Smooth muscle cell (in vitro differentiated cells): Measurements from ENCODE around the gene ARHGAP8. TPM values are rescaled to one million over a fixed set of nuclear protein-coding genes. Genes with fewer than 3 reads are reported as not detected.
"Not testable (repeated sequence)": the region's sequence is repeated elsewhere in the genome, so short reads cannot be mapped to it uniquely, and the experiment has no call there.

Experiments used
- DNase-seq: peaks from one replicate; lab custom pipeline; 2025; ENCODE audit not compliant: unreplicated experiment; lab: John Stamatoyannopoulos, UW
- H2AFZ ChIP-seq: fragments of 200-600 bp; sonication (generic); 2 replicates; pipeline ENCODE4 v1.6.0; 2016; ENCODE audit warnings: antibody characterized with exemption, low read depth, mild to moderate bottlenecking
- H3F3A ChIP-seq: fragments of 200-600 bp; sonication (generic); 2 replicates; pipeline ENCODE4 v1.6.0; 2017; ENCODE audit warnings: antibody characterized with exemption, low read depth
- H3K27ac ChIP-seq: fragments of 200-600 bp; sonication (generic); 2 replicates; pipeline ENCODE4 v1.5.1; 2016; ENCODE audit warnings: low read depth, mild to moderate bottlenecking
- H3K27me3 ChIP-seq: fragments of 200-600 bp; sonication (generic); 2 replicates; pipeline ENCODE4 v1.6.1; 2016; ENCODE audit warnings: low read depth, mild to moderate bottlenecking
- H3K36me3 ChIP-seq: fragments of 200-600 bp; sonication (generic); 2 replicates; pipeline ENCODE4 v1.5.1; 2016; ENCODE audit warnings: low read depth
- H3K4me1 ChIP-seq: fragments of 200-600 bp; sonication (generic); 2 replicates; pipeline ENCODE4 v1.5.1; 2016; ENCODE audit warnings: low read depth
- H3K4me2 ChIP-seq: fragments of 200-600 bp; sonication (generic); 2 replicates; pipeline ENCODE4 v1.6.0; 2016; ENCODE audit warnings: mild to moderate bottlenecking
- H3K4me3 ChIP-seq: fragments of 200-600 bp; sonication (generic); 2 replicates; pipeline ENCODE4 v1.5.1; 2016; ENCODE audit warnings: mild to moderate bottlenecking
- H3K79me2 ChIP-seq: fragments of 200-600 bp; sonication (generic); 2 replicates; pipeline ENCODE4 v1.6.0; 2016; ENCODE audit warnings: low read depth, mild to moderate bottlenecking
- H3K9ac ChIP-seq: fragments of 200-600 bp; sonication (generic); 2 replicates; pipeline ENCODE4 v1.6.0; 2016; ENCODE audit warnings: low read depth
- H3K9me3 ChIP-seq: fragments of 200-600 bp; sonication (generic); replicated peaks from 2 replicates; pipeline ENCODE4 v1.5.1; 2016; ENCODE audit warnings: low read depth
- H4K20me1 ChIP-seq: fragments of 200-600 bp; sonication (generic); 2 replicates; pipeline ENCODE4 v1.6.0; 2016; ENCODE audit warnings: low read depth
- CTCF ChIP-seq: fragments of 200-600 bp; sonication (generic); IDR thresholded peaks from 2 replicates; pipeline ENCODE4 v1.5.1; 2017; ENCODE audit warnings: borderline replicate concordance, mild to moderate bottlenecking, antibody characterized with exemption; ENCODE audit not compliant: insufficient read depth, poor library complexity, severe bottlenecking
- WGBS: methylation state at CpG from one replicate; pipeline ENCODE4 v1.1.7; 2016; ENCODE audit warnings: low lambda C conversion rate; 5-methylcytosine and 5-hydroxymethylcytosine counted together
- polyA plus RNA-seq: library from polyadenylated mRNA; unstranded; fragments of >200 nt; fragmentation: Nextera tagmentation; extraction: Ambion mirVana; gene quantifications from 2 replicates; pipeline ENCODE4 v1.2.1, GENCODE V29; 2016
- total RNA-seq: library from RNA; depleted of rRNA; stranded (reverse); fragments of >200 nt; gene quantifications from 2 replicates; pipeline ENCODE4 v1.2.3, GENCODE V29; 2014

The ARHGAP8 gene
- total and polyA plus RNA-seq, 2 experiments from 2014 or later = 5.8 to 11.4 TPM

- H4K20me1 ChIP-seq = no peaks in the 10 kb centered on the region
- H3K36me3 ChIP-seq = no peaks in the 10 kb centered on the region
- no peaks in the 10 kb centered on the region for H3K27me3 ChIP-seq
- DNase-seq = no peak
- no peak overlapping the region for H3K4me2 ChIP-seq
- H3K9me3 ChIP-seq = no peaks in the 10 kb centered on the region
- TF ChIP-seq CTCF = no peak
- H3K9ac ChIP-seq = no peak overlapping the region
- 97% methylated on average over 5 of the region's 5 CpGs for WGBS
- no peaks in the 10 kb centered on the region for H3F3A ChIP-seq
- no peak overlapping the region for H3K4me3 ChIP-seq
- H3K27ac ChIP-seq = no peak overlapping the region
- H2AFZ ChIP-seq = no peak overlapping the region
- H3K79me2 ChIP-seq = no peaks in the 10 kb centered on the region
- H3K4me1 ChIP-seq = no peaks in the 10 kb centered on the region
These were observed 103.5 kb downstream of the ARHGAP8 start for GRCh38 chr22:44855855-44856254.

GRCh38 chr22:44858819-44859218, 106.4 kb downstream of the ARHGAP8 start:
- H3K4me2 ChIP-seq, H3F3A ChIP-seq, H3K36me3 ChIP-seq, H3K27me3 ChIP-seq, DNase-seq, H4K20me1 ChIP-seq, H3K9me3 ChIP-seq, H3K9ac ChIP-seq, H3K79me2 ChIP-seq, H3K4me3 ChIP-seq, H3K4me1 ChIP-seq, H3K27ac ChIP-seq, H2AFZ ChIP-seq: not testable (repeated sequence)
- WGBS = 81% methylated on average over 7 of the region's 7 CpGs

GRCh38 chr22:44859641-44860040, 107.3 kb downstream of the ARHGAP8 start:
- H2AFZ ChIP-seq = no peak overlapping the region
- no peak for DNase-seq
- no peaks in the 10 kb centered on the region for H3K36me3 ChIP-seq
- H3K9me3 ChIP-seq = no peaks in the 10 kb centered on the region
- no peak overlapping the region for H3K9ac ChIP-seq
- no peak for TF ChIP-seq CTCF
- no peaks in the 10 kb centered on the region for H3K4me1 ChIP-seq
- no peaks in the 10 kb centered on the region for H3K27me3 ChIP-seq
- H3K79me2 ChIP-seq = no peaks in the 10 kb centered on the region
- H3K27ac ChIP-seq = no peak overlapping the region
- 96% methylated on average over 13 of the region's 13 CpGs for WGBS
- H3F3A ChIP-seq = no peaks in the 10 kb centered on the region
- H4K20me1 ChIP-seq = no peaks in the 10 kb centered on the region
- H3K4me3 ChIP-seq = no peak overlapping the region
- no peak overlapping the region for H3K4me2 ChIP-seq

- WGBS = 65% methylated on average over 6 of the region's 6 CpGs
- no peak overlapping the region for H2AFZ ChIP-seq
These were observed 107.9 kb downstream of the ARHGAP8 start for GRCh38 chr22:44860311-44860710.

More at GRCh38 chr22:44860311-44860710, 107.9 kb downstream of the ARHGAP8 start:
- Histone ChIP-seq H3K36me3 (no peaks in the 10 kb centered on the region), H3K27ac (no peak overlapping the region), H3K79me2 (no peaks in the 10 kb centered on the region), H4K20me1 (no peaks in the 10 kb centered on the region), H3K4me1 (no peaks in the 10 kb centered on the region), H3F3A (no peaks in the 10 kb centered on the region), H3K9me3 (no peaks in the 10 kb centered on the region), H3K4me2 (no peak overlapping the region), H3K9ac (no peak overlapping the region), H3K27me3 (no peaks in the 10 kb centered on the region), H3K4me3 (no peak overlapping the region)
- TF ChIP-seq CTCF = no peak
- DNase-seq = no peak
